NT2/D1 (cell line): ENCODE measurements around the gene RGPD5.
"Not testable (repeated sequence)": the region's sequence is repeated elsewhere in the genome, so short reads cannot be mapped to it uniquely, and the experiment has no call there.

ENCODE experiments used
- DNase-seq: peaks from one replicate; pipeline ENCODE4 v3.0.0-alpha.2; 2011; ENCODE audit warnings: low read depth, low spot score
- H3K27me3 ChIP-seq: 2 replicates; pipeline ENCODE4 v1.6.0; 2011; ENCODE audit warnings: mild to moderate bottlenecking; ENCODE audit not compliant: insufficient read length, insufficient read depth
- H3K36me3 ChIP-seq: 2 replicates; pipeline ENCODE4 v1.6.1; 2011; ENCODE audit warnings: mild to moderate bottlenecking, low read length, mixed read lengths; ENCODE audit not compliant: insufficient read depth, insufficient read length
- H3K4me1 ChIP-seq: 2 replicates; pipeline ENCODE4 v1.5.1; 2011; ENCODE audit not compliant: insufficient read depth, insufficient read length
- H3K4me3 ChIP-seq: 2 replicates; pipeline ENCODE4 v1.5.1; 2011; ENCODE audit warnings: low read depth; ENCODE audit not compliant: insufficient read length
- H3K9ac ChIP-seq: 2 replicates; pipeline ENCODE4 v1.6.0; 2011; ENCODE audit warnings: low read depth; ENCODE audit not compliant: insufficient read length
- H3K9me3 ChIP-seq: 2 replicates; pipeline ENCODE4 v1.5.1; 2011; ENCODE audit warnings: mild to moderate bottlenecking, low read length; ENCODE audit not compliant: insufficient read depth

Gene RGPD5

GRCh38 chr2:109782446-109782993 lies 11.6 kb upstream of the RGPD5 start:
- H3K9ac ChIP-seq, H3K36me3 ChIP-seq, H3K9me3 ChIP-seq, H3K27me3 ChIP-seq, DNase-seq, H3K4me1 ChIP-seq, H3K4me3 ChIP-seq: not testable (repeated sequence)

- H3K9ac ChIP-seq, H3K4me3 ChIP-seq, H3K4me1 ChIP-seq, H3K9me3 ChIP-seq, H3K27me3 ChIP-seq, H3K36me3 ChIP-seq, DNase-seq: not testable (repeated sequence)
These were observed 2.4 kb upstream of the RGPD5 start for GRCh38 chr2:109791530-109792279.

- DNase-seq, H3K27me3 ChIP-seq, H3K36me3 ChIP-seq, H3K4me3 ChIP-seq, H3K9ac ChIP-seq, H3K9me3 ChIP-seq, H3K4me1 ChIP-seq: not testable (repeated sequence)
These were observed 1.4 kb upstream of the RGPD5 start for GRCh38 chr2:109792659-109793058.

GRCh38 chr2:109871129-109871751 lies 77.1 kb downstream of the RGPD5 start:
- not testable (repeated sequence) for H3K4me1 ChIP-seq, DNase-seq, H3K27me3 ChIP-seq, H3K4me3 ChIP-seq, H3K36me3 ChIP-seq, H3K9ac ChIP-seq, H3K9me3 ChIP-seq

- not testable (repeated sequence) for DNase-seq, H3K9ac ChIP-seq, H3K4me3 ChIP-seq, H3K36me3 ChIP-seq, H3K27me3 ChIP-seq, H3K4me1 ChIP-seq, H3K9me3 ChIP-seq
These were observed 82.5 kb downstream of the RGPD5 start for GRCh38 chr2:109876625-109877024.

- H3K27me3 ChIP-seq, H3K4me1 ChIP-seq, H3K9ac ChIP-seq, H3K9me3 ChIP-seq, H3K4me3 ChIP-seq, H3K36me3 ChIP-seq, DNase-seq: not testable (repeated sequence)
These were observed 88.0 kb downstream of the RGPD5 start for GRCh38 chr2:109882112-109882511.

GRCh38 chr2:109888414-109888813 lies 94.3 kb downstream of the RGPD5 start:
- H3K4me1 ChIP-seq, H3K4me3 ChIP-seq, DNase-seq, H3K9me3 ChIP-seq, H3K27me3 ChIP-seq, H3K36me3 ChIP-seq, H3K9ac ChIP-seq: not testable (repeated sequence)

- DNase-seq, H3K36me3 ChIP-seq, H3K4me1 ChIP-seq, H3K9me3 ChIP-seq, H3K27me3 ChIP-seq, H3K9ac ChIP-seq, H3K4me3 ChIP-seq: not testable (repeated sequence)
These were observed 95.8 kb downstream of the RGPD5 start for GRCh38 chr2:109889909-109890308.

GRCh38 chr2:109891024-109891423 lies 96.9 kb downstream of the RGPD5 start:
- not testable (repeated sequence) for H3K4me3 ChIP-seq, DNase-seq, H3K9ac ChIP-seq, H3K36me3 ChIP-seq, H3K4me1 ChIP-seq, H3K27me3 ChIP-seq, H3K9me3 ChIP-seq

GRCh38 chr2:109893736-109894135 lies 99.6 kb downstream of the RGPD5 start:
- not testable (repeated sequence) for H3K4me3 ChIP-seq, DNase-seq, H3K9me3 ChIP-seq, H3K4me1 ChIP-seq, H3K9ac ChIP-seq, H3K36me3 ChIP-seq, H3K27me3 ChIP-seq

GRCh38 chr2:109894141-109894540 lies 100.0 kb downstream of the RGPD5 start:
- H3K4me3 ChIP-seq, H3K36me3 ChIP-seq, H3K4me1 ChIP-seq, H3K27me3 ChIP-seq, H3K9me3 ChIP-seq, H3K9ac ChIP-seq, DNase-seq: not testable (repeated sequence)
